ENCODE measurements around the gene EPAS1. TPM values are rescaled to one million over a fixed set of nuclear protein-coding genes. Genes with fewer than 3 reads are reported as not detected.

Gene EPAS1
- total and polyA plus RNA-seq, 2 of the 8 experiments (the other 6 are each of a cell fraction or from before 2014, with no cell fraction given): 2.0 to 4.9 TPM

- TF ChIP-seq HDAC2 (IDR thresholded peaks at IDR 0.05; ENCODE audit: borderline replicate concordance in 1 of 2, low read depth in 2 of 2, low read length in 2 of 2): no peak
- no peak for TF ChIP-seq CREB1 (IDR thresholded peaks at IDR 0.05)
- no peak for TF ChIP-seq HDAC6 (IDR thresholded peaks at IDR 0.05; ENCODE audit: low read depth, low read length)
- TF ChIP-seq EZH2 (IDR thresholded peaks at IDR 0.05; ENCODE audit: low read depth, low read length, severe bottlenecking): no peak
- TF ChIP-seq, protein P1, sequence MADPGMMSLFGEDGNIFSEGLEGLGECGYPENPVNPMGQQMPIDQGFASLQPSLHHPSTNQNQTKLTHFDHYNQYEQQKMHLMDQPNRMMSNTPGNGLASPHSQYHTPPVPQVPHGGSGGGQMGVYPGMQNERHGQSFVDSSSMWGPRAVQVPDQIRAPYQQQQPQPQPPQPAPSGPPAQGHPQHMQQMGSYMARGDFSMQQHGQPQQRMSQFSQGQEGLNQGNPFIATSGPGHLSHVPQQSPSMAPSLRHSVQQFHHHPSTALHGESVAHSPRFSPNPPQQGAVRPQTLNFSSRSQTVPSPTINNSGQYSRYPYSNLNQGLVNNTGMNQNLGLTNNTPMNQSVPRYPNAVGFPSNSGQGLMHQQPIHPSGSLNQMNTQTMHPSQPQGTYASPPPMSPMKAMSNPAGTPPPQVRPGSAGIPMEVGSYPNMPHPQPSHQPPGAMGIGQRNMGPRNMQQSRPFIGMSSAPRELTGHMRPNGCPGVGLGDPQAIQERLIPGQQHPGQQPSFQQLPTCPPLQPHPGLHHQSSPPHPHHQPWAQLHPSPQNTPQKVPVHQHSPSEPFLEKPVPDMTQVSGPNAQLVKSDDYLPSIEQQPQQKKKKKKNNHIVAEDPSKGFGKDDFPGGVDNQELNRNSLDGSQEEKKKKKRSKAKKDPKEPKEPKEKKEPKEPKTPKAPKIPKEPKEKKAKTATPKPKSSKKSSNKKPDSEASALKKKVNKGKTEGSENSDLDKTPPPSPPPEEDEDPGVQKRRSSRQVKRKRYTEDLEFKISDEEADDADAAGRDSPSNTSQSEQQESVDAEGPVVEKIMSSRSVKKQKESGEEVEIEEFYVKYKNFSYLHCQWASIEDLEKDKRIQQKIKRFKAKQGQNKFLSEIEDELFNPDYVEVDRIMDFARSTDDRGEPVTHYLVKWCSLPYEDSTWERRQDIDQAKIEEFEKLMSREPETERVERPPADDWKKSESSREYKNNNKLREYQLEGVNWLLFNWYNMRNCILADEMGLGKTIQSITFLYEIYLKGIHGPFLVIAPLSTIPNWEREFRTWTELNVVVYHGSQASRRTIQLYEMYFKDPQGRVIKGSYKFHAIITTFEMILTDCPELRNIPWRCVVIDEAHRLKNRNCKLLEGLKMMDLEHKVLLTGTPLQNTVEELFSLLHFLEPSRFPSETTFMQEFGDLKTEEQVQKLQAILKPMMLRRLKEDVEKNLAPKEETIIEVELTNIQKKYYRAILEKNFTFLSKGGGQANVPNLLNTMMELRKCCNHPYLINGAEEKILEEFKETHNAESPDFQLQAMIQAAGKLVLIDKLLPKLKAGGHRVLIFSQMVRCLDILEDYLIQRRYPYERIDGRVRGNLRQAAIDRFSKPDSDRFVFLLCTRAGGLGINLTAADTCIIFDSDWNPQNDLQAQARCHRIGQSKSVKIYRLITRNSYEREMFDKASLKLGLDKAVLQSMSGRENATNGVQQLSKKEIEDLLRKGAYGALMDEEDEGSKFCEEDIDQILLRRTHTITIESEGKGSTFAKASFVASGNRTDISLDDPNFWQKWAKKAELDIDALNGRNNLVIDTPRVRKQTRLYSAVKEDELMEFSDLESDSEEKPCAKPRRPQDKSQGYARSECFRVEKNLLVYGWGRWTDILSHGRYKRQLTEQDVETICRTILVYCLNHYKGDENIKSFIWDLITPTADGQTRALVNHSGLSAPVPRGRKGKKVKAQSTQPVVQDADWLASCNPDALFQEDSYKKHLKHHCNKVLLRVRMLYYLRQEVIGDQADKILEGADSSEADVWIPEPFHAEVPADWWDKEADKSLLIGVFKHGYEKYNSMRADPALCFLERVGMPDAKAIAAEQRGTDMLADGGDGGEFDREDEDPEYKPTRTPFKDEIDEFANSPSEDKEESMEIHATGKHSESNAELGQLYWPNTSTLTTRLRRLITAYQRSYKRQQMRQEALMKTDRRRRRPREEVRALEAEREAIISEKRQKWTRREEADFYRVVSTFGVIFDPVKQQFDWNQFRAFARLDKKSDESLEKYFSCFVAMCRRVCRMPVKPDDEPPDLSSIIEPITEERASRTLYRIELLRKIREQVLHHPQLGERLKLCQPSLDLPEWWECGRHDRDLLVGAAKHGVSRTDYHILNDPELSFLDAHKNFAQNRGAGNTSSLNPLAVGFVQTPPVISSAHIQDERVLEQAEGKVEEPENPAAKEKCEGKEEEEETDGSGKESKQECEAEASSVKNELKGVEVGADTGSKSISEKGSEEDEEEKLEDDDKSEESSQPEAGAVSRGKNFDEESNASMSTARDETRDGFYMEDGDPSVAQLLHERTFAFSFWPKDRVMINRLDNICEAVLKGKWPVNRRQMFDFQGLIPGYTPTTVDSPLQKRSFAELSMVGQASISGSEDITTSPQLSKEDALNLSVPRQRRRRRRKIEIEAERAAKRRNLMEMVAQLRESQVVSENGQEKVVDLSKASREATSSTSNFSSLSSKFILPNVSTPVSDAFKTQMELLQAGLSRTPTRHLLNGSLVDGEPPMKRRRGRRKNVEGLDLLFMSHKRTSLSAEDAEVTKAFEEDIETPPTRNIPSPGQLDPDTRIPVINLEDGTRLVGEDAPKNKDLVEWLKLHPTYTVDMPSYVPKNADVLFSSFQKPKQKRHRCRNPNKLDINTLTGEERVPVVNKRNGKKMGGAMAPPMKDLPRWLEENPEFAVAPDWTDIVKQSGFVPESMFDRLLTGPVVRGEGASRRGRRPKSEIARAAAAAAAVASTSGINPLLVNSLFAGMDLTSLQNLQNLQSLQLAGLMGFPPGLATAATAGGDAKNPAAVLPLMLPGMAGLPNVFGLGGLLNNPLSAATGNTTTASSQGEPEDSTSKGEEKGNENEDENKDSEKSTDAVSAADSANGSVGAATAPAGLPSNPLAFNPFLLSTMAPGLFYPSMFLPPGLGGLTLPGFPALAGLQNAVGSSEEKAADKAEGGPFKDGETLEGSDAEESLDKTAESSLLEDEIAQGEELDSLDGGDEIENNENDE (IDR thresholded peaks at IDR 0.05; ENCODE audit: insufficient replicate concordance, low read length): no peak
- TF ChIP-seq FOSL1 (IDR thresholded peaks at IDR 0.05; ENCODE audit: insufficient read depth, low read depth, low read length): no peak
- no peak for TF ChIP-seq GABPA (IDR thresholded peaks at IDR 0.05; ENCODE audit: borderline replicate concordance, insufficient read depth, low read length)
- no peak for TF ChIP-seq JUN (IDR thresholded peaks at IDR 0.05; ENCODE audit: low read depth, low read length)
- no peak for TF ChIP-seq ATF3 (IDR thresholded peaks at IDR 0.05; ENCODE audit: insufficient read depth, low read depth, low read length)
- no peak for TF ChIP-seq TEAD4 (IDR thresholded peaks at IDR 0.05; ENCODE audit: low read depth, low read length)
Observed at GRCh38 chr2:46383784-46384456, 86.7 kb downstream of the EPAS1 start (continued).
